Measurements from ENCODE around the gene TCF25. TPM values are rescaled to one million over a fixed set of nuclear protein-coding genes. Genes with fewer than 3 reads are reported as not detected.

The TCF25 gene
- total RNA-seq, 1 experiment from 2014 or later: 155 TPM

GRCh38 chr16:89917773-89918452, 44.5 kb downstream of the TCF25 start (continued):
- TF ChIP-seq TEAD1 (CRISPR knock-in tag; IDR thresholded peaks at IDR 0.05) (peak; percentile 60; the same call in 1 of the 2 replicates), FOXK1 (CRISPR knock-in tag; IDR thresholded peaks at IDR 0.05) (peak; percentile 81; the same call in 1 of the 2 replicates), KAT7 (CRISPR knock-in tag; IDR thresholded peaks at IDR 0.05; ENCODE audit: borderline replicate concordance) (no peak), ATF6 (CRISPR knock-in tag; IDR thresholded peaks at IDR 0.05) (no peak), ZBTB43 (CRISPR knock-in tag; IDR thresholded peaks at IDR 0.05) (peak; percentile 71; the same call in 1 of the 2 replicates), ZNF121 (CRISPR knock-in tag; IDR thresholded peaks at IDR 0.05) (no peak), MLX (CRISPR knock-in tag; IDR thresholded peaks at IDR 0.05) (no peak), RELA (CRISPR knock-in tag; IDR thresholded peaks at IDR 0.05; ENCODE audit: borderline replicate concordance) (no peak), MYBL2 (CRISPR knock-in tag; IDR thresholded peaks at IDR 0.05) (no peak), ZNF423 (CRISPR knock-in tag; IDR thresholded peaks at IDR 0.05) (peak; percentile 90), FOXP4 (CRISPR knock-in tag; IDR thresholded peaks at IDR 0.05) (peak; percentile 79; the same call in 1 of the 2 replicates), AFF4 (CRISPR knock-in tag; IDR thresholded peaks at IDR 0.05; ENCODE audit: borderline replicate concordance) (no peak), ATF1 (CRISPR knock-in tag; IDR thresholded peaks at IDR 0.05) (no peak), OVOL2 (CRISPR knock-in tag; IDR thresholded peaks at IDR 0.05; ENCODE audit: borderline replicate concordance) (no peak), CREM (CRISPR knock-in tag; IDR thresholded peaks at IDR 0.05) (no peak), ZNF281 (CRISPR knock-in tag; IDR thresholded peaks at IDR 0.05) (no peak; the same call in 1 of the 2 replicates)
